BLaER1 (cell line): ENCODE measurements around the gene XRCC5.
A peak's percentile ranks its signal among the peaks of the same experiment; 100 is the strongest.

ENCODE experiments used
- H3K27ac ChIP-seq: shearing (Covaris generic); formaldehyde crosslinking; 2 replicates; pipeline ENCODE4 v1.8.1; 2022
- H3K27me3 ChIP-seq: shearing (Covaris generic); formaldehyde crosslinking; 2 replicates; pipeline ENCODE4 v1.8.1; 2022
- H3K36me3 ChIP-seq: shearing (Covaris generic); formaldehyde crosslinking; 2 replicates; pipeline ENCODE4 v1.8.1; 2022
- H3K4me1 ChIP-seq: shearing (Covaris generic); formaldehyde crosslinking; 2 replicates; pipeline ENCODE4 v1.8.1; 2022
- H3K4me2 ChIP-seq: shearing (Covaris generic); formaldehyde crosslinking; 2 replicates; pipeline ENCODE4 v1.8.1; 2022
- H3K4me3 ChIP-seq: shearing (Covaris generic); formaldehyde crosslinking; 2 replicates; pipeline ENCODE4 v1.8.1; 2022
- H3K9ac ChIP-seq: shearing (Covaris generic); formaldehyde crosslinking; 2 replicates; pipeline ENCODE4 v1.8.1; 2022
- H3K9me3 ChIP-seq: shearing (Covaris generic); formaldehyde crosslinking; 2 replicates; pipeline ENCODE4 v1.8.1; 2022
- H4K20me1 ChIP-seq: shearing (Covaris generic); formaldehyde crosslinking; 2 replicates; pipeline ENCODE4 v1.8.1; 2022
- Cebpa-rat ChIP-seq: shearing (Covaris generic); IDR thresholded peaks from 2 replicates; pipeline ENCODE4 v1.8.1; 2022

XRCC5 gene

DNA sequence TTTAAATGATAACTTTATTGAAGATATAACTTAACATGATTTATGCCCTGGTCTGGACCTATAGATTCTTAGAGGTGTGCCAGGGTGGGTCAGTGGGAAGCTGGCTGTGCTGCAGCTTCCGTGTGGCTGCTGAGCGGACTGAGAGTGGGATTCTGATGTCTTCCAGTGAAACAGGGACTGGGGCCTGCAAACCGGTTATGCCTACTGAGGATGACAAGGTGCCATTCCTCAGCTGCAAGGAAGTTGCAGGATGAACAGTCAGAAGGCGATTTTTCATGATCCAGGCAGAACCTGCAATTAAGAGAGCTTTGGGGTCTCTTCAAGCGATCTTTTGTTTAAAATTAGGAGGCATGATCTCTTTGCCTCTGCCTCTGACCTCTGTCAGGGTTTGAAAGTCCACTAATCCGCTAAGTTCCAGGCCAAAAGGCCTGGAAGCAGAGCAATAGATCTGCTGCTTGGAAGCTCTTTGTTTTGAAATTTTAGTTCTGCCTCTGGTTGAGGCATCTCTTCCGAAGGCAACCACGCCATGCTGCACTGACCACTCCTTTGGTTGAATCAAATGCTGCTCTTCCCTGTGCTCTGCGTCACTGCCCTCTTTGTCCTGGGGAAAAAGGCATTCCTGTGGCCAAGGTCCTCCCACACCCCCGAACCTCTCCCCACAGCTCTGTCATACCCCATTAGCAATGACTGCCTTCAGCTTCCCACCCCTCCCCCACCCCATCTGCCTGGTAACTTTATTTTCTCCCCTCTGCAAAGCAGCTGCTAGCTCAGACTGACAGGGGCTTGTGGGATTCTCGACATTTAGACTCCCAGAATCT is 25.5 kb upstream of the XRCC5 start:
- TF ChIP-seq Cebpa-rat, result no peak
- H3K27me3 ChIP-seq, result peaks cover 44% of the 10 kb centered on the region
- no peak overlapping the region; the same call in 1 of the 2 replicates for H3K4me2 ChIP-seq
- H3K9ac ChIP-seq, result no peak overlapping the region
- H4K20me1 ChIP-seq, result no peaks in the 10 kb centered on the region
- H3K9me3 ChIP-seq, result no peaks in the 10 kb centered on the region
- no peaks in the 10 kb centered on the region for H3K36me3 ChIP-seq
- peaks cover 33% of the 10 kb centered on the region for H3K4me1 ChIP-seq
- H3K27ac ChIP-seq, result no peak overlapping the region
- no peak overlapping the region for H3K4me3 ChIP-seq

- Histone ChIP-seq H3K9ac (no peak overlapping the region), H3K27me3 (peaks cover 44% of the 10 kb centered on the region), H4K20me1 (no peaks in the 10 kb centered on the region), H3K27ac (no peak overlapping the region), H3K4me3 (no peak overlapping the region), H3K36me3 (no peaks in the 10 kb centered on the region), H3K4me1 (peaks cover 33% of the 10 kb centered on the region), H3K9me3 (no peaks in the 10 kb centered on the region), H3K4me2 (peak overlapping the region; percentile 39)
- no peak for TF ChIP-seq Cebpa-rat
Measured at GRCh38 chr2:216084547-216084946, 24.6 kb upstream of the XRCC5 start.

DNA sequence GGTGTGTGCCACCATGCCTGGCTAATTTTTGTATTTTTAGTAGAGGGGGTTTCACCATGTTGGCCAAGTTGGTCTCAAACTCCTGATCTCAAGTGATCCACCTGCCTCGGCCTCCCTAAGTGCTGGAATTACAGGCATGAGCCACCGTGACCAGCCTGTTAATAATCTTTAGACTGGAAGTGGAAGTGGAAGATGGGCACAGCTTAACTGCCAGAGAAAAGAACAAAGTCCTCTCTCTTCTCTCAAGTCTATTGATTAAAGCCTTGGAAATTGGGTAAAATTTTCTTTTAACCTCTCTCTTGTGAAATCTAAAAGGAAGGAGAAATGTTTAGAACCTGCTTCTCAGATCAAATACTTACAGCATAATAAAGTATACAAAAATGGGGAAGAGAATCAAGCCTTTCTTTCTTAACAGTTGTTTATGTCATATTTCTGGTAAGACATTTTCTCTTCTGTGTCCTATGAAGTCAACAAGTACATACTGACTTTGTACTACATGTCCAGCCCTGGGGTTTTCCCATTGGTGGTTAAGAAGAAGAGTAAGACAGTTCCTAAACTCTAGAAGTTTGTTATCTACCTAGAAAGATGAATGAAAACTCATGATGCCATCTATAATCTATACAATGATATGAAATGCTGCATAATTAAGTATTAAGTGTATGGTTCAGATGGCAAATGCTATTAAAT is 22.8 kb upstream of the XRCC5 start:
- TF ChIP-seq Cebpa-rat, result no peak
- Histone ChIP-seq H3K27ac (no peak overlapping the region), H3K9ac (no peak overlapping the region), H3K36me3 (no peaks in the 10 kb centered on the region), H3K27me3 (peaks cover 30% of the 10 kb centered on the region), H3K4me2 (no peak overlapping the region), H4K20me1 (no peaks in the 10 kb centered on the region), H3K9me3 (no peaks in the 10 kb centered on the region), H3K4me3 (no peak overlapping the region), H3K4me1 (peaks cover 29% of the 10 kb centered on the region)

DNA sequence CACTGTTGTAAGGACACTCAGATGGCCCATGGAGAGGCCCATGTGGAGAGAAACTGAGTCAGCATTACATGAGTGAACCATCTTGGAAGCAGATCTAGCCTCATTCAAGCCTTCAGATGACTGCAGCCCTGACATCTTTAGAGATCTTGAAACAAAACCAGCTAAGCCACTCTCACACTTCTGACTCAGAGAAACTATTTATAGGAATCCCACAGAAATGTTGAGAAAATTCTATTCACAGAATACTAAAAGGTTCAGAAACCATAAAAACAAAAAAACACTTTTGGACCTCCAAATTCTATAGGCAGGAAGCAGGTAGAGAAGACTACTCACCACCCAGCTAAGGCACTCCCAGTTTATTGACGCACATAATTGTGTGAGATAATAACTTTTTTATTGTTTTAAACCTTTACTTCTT is 18.8 kb upstream of the XRCC5 start:
- Histone ChIP-seq H3K9me3 (no peaks in the 10 kb centered on the region), H3K4me1 (peaks cover 2% of the 10 kb centered on the region; the same call in 1 of the 2 replicates), H3K36me3 (no peaks in the 10 kb centered on the region), H3K27ac (no peak overlapping the region), H3K27me3 (no peaks in the 10 kb centered on the region), H3K4me3 (no peak overlapping the region), H3K4me2 (no peak overlapping the region), H4K20me1 (no peaks in the 10 kb centered on the region), H3K9ac (no peak overlapping the region)
- TF ChIP-seq Cebpa-rat, result no peak

DNA sequence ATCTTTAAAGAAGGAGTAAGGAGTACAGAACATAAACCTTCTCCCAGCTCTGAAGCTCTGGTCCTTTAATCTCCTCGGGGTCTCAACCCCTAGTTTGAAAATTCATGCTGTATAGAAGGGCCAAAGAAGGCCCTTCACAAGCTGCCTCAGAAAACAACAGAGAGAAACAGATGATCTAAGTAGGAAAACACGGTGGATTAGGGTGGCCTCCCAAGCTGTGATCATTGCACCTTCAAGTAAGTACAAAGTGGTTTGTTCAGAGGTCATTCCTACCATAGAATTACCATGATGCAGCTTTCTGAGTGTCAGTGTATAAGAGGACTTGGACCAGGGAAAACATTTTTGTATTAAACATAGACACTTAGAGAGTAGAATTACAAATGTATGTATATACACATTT is 16.5 kb upstream of the XRCC5 start:
- H4K20me1 ChIP-seq, result no peaks in the 10 kb centered on the region

GRCh38 chr2:216094701-216095100 is 14.4 kb upstream of the XRCC5 start:
- Histone ChIP-seq H3K4me3 (no peak overlapping the region), H3K9ac (no peak overlapping the region), H3K36me3 (no peaks in the 10 kb centered on the region), H3K4me1 (no peaks in the 10 kb centered on the region), H3K27me3 (no peaks in the 10 kb centered on the region), H3K27ac (no peak overlapping the region), H4K20me1 (no peaks in the 10 kb centered on the region), H3K9me3 (no peaks in the 10 kb centered on the region), H3K4me2 (no peak overlapping the region)
- no peak for TF ChIP-seq Cebpa-rat

More for the DNA sequence above, 16.5 kb upstream of the XRCC5 start:
- TF ChIP-seq Cebpa-rat, result no peak
- no peak overlapping the region for H3K27ac ChIP-seq
- no peaks in the 10 kb centered on the region for H3K36me3 ChIP-seq
- no peaks in the 10 kb centered on the region for H3K4me1 ChIP-seq
- no peak overlapping the region for H3K4me3 ChIP-seq
- H3K9me3 ChIP-seq, result no peaks in the 10 kb centered on the region
- H3K27me3 ChIP-seq, result no peaks in the 10 kb centered on the region
- no peak overlapping the region for H3K4me2 ChIP-seq
- no peak overlapping the region for H3K9ac ChIP-seq

- no peak overlapping the region for H3K4me2 ChIP-seq
- no peak overlapping the region for H3K27ac ChIP-seq
- no peak overlapping the region for H3K9ac ChIP-seq
- no peaks in the 10 kb centered on the region for H3K4me1 ChIP-seq
- H3K4me3 ChIP-seq, result no peak overlapping the region
- no peaks in the 10 kb centered on the region for H3K36me3 ChIP-seq
- H3K9me3 ChIP-seq, result no peaks in the 10 kb centered on the region
- H4K20me1 ChIP-seq, result no peaks in the 10 kb centered on the region
- TF ChIP-seq Cebpa-rat, result no peak
- H3K27me3 ChIP-seq, result no peaks in the 10 kb centered on the region
Measured at GRCh38 chr2:216098421-216099334, 10.5 kb upstream of the XRCC5 start.

- H3K9me3 ChIP-seq, result no peaks in the 10 kb centered on the region
- no peak overlapping the region for H3K27ac ChIP-seq
- no peak overlapping the region for H3K9ac ChIP-seq
- no peaks in the 10 kb centered on the region for H3K27me3 ChIP-seq
- H4K20me1 ChIP-seq, result no peaks in the 10 kb centered on the region
- H3K36me3 ChIP-seq, result no peaks in the 10 kb centered on the region
- H3K4me2 ChIP-seq, result no peak overlapping the region
- H3K4me3 ChIP-seq, result no peak overlapping the region
- no peaks in the 10 kb centered on the region for H3K4me1 ChIP-seq
- TF ChIP-seq Cebpa-rat, result no peak
Measured at GRCh38 chr2:216101109-216101508, 8.0 kb upstream of the XRCC5 start.

GRCh38 chr2:216103213-216103612 is 5.9 kb upstream of the XRCC5 start:
- H3K4me2 ChIP-seq, result no peak overlapping the region
- H3K4me1 ChIP-seq, result peaks cover 1% of the 10 kb centered on the region; the same call in 1 of the 2 replicates
- H3K27ac ChIP-seq, result no peak overlapping the region
- H4K20me1 ChIP-seq, result no peaks in the 10 kb centered on the region
- TF ChIP-seq Cebpa-rat, result no peak
- no peak overlapping the region for H3K9ac ChIP-seq
- no peak overlapping the region for H3K4me3 ChIP-seq
- no peaks in the 10 kb centered on the region for H3K9me3 ChIP-seq
- no peaks in the 10 kb centered on the region for H3K36me3 ChIP-seq
- no peaks in the 10 kb centered on the region for H3K27me3 ChIP-seq
